Prostate gland (tissue), 2 donors: Measurements from ENCODE around the gene SERPINB7.

ENCODE experiments used
- CTCF ChIP-seq, 4 experiments: fragments of 200-600 bp in 2 of 4; fragments of 450-650 bp in 2 of 4; sonication (generic) in 2 of 4; IDR thresholded peaks; 1 replicate in 3 of 4; 2 replicates in 1 of 4; pipeline ENCODE4 v1.5.1; 2016 to 2019; ENCODE audit warnings: antibody characterized with exemption in 4 of 4, mild to moderate bottlenecking in 2 of 4, moderate library complexity in 2 of 4
- POLR2A ChIP-seq: fragments of 450-650 bp; IDR thresholded peaks from one replicate; pipeline ENCODE4 v1.6.1; 2016; ENCODE audit warnings: antibody characterized with exemption, mild to moderate bottlenecking

- TF ChIP-seq POLR2A (no peak), CTCF (IDR thresholded peaks at IDR 0.05) (no peak)
Observed at GRCh38 chr18:63828656-63829055, 53.4 kb downstream of the SERPINB7 start.
